Liver (tissue), 9 donors: ENCODE data around the gene XAB2. TPM values are rescaled to one million over a fixed set of nuclear protein-coding genes. Genes with fewer than 3 reads are reported as not detected.

Experiments
- DNase-seq: peaks from one replicate; pipeline ENCODE4 v3.0.0-alpha.2; 2017; ENCODE audit warnings: low spot score
- H3K27ac ChIP-seq, 2 donors: one replicate each; pipeline ENCODE4 v1.7.0; 2013; ENCODE audit warnings: inconsistent platforms in 2 of 2, low read length in 2 of 2, control low read depth in 1 of 2, low read depth in 1 of 2, mild to moderate bottlenecking in 1 of 2
- H3K27me3 ChIP-seq, 4 donors: one replicate each; pipeline versions ENCODE4 v1.6.1 to v1.7.0; 2013; ENCODE audit warnings: low read length in 3 of 4, inconsistent platforms in 1 of 4, mild to moderate bottlenecking in 1 of 4, moderate library complexity in 1 of 4; ENCODE audit not compliant: control insufficient read depth in 4 of 4, insufficient read depth in 4 of 4
- H3K36me3 ChIP-seq, 4 donors: one replicate each; pipeline versions ENCODE4 v1.6.1 to v1.7.0; 2013; ENCODE audit warnings: low read length in 3 of 4, mild to moderate bottlenecking in 3 of 4, low read depth in 1 of 4, moderate library complexity in 1 of 4; ENCODE audit not compliant: control insufficient read depth in 4 of 4, insufficient read depth in 3 of 4
- H3K4me1 ChIP-seq, 4 donors: one replicate each; pipeline versions ENCODE4 v1.6.1 to v1.7.0; 2013; ENCODE audit warnings: low read length in 3 of 4, mild to moderate bottlenecking in 3 of 4, moderate library complexity in 1 of 4; ENCODE audit not compliant: control insufficient read depth in 4 of 4, insufficient read depth in 4 of 4
- H3K4me3 ChIP-seq, 3 donors: one replicate each; pipeline versions ENCODE4 v1.6.1 to v1.7.0; 2013; ENCODE audit warnings: low read length in 3 of 3, control low read depth in 1 of 3, low read depth in 1 of 3, mild to moderate bottlenecking in 1 of 3
- H3K9ac ChIP-seq, 2 donors: one replicate each; pipeline ENCODE4 v1.7.0; 2013; ENCODE audit warnings: low read length in 2 of 2, mild to moderate bottlenecking in 2 of 2, moderate library complexity in 2 of 2, control low read depth in 1 of 2, low read depth in 1 of 2
- H3K9me3 ChIP-seq, 4 donors: one replicate each; pipeline versions ENCODE4 v1.6.1 to v1.7.0; 2013; ENCODE audit warnings: low read length in 3 of 4; ENCODE audit not compliant: control insufficient read depth in 4 of 4
- ATF3 ChIP-seq: IDR thresholded peaks from 2 replicates; pipeline ENCODE4 v1.6.1; 2016; ENCODE audit warnings: antibody characterized with exemption
- CTCF ChIP-seq: fragments of 150-350 bp; IDR thresholded peaks from 2 replicates; pipeline ENCODE4 v1.5.1; 2017; ENCODE audit warnings: improper control_type of control experiment, low read depth, low read length; ENCODE audit not compliant: missing input control
- EGR1 ChIP-seq, 2 donors: IDR thresholded peaks; 2 replicates each; pipeline ENCODE4 v1.6.1; 2016 to 2018; ENCODE audit warnings: antibody characterized with exemption in 2 of 2, low read depth in 2 of 2
- FOXA1 ChIP-seq: IDR thresholded peaks from 2 replicates; pipeline ENCODE4 v1.6.1; 2016; ENCODE audit warnings: antibody characterized with exemption
- FOXA2 ChIP-seq: IDR thresholded peaks from 2 replicates; pipeline ENCODE4 v1.6.1; 2016; ENCODE audit warnings: antibody characterized with exemption
- GABPA ChIP-seq, 2 donors: IDR thresholded peaks in 1 of 2; conservative IDR thresholded peaks in 1 of 2; 2 replicates each; pipeline ENCODE4 v1.6.1; 2016; ENCODE audit warnings: antibody characterized with exemption in 2 of 2, mild to moderate bottlenecking in 1 of 2, moderate library complexity in 1 of 2
- HNF4A ChIP-seq, 2 donors: conservative IDR thresholded peaks; 2 replicates each; pipeline ENCODE4 v1.6.1; 2016; ENCODE audit warnings: antibody characterized with exemption in 2 of 2, mild to moderate bottlenecking in 2 of 2
- JUND ChIP-seq, 2 donors: IDR thresholded peaks; 2 replicates each; pipeline ENCODE4 v1.6.1; 2016; ENCODE audit warnings: antibody characterized with exemption in 2 of 2
- MAX ChIP-seq: IDR thresholded peaks from 2 replicates; pipeline ENCODE4 v1.6.1; 2016; ENCODE audit warnings: antibody characterized with exemption
- NR2F2 ChIP-seq: IDR thresholded peaks from 2 replicates; pipeline ENCODE4 v1.6.1; 2016; ENCODE audit warnings: antibody characterized with exemption
- RAD21 ChIP-seq, 2 donors: IDR thresholded peaks; 2 replicates each; pipeline ENCODE4 v1.6.1; 2016; ENCODE audit warnings: antibody characterized with exemption in 2 of 2, mild to moderate bottlenecking in 2 of 2
- REST ChIP-seq: IDR thresholded peaks from 2 replicates; pipeline ENCODE4 v1.6.1; 2016; ENCODE audit warnings: antibody characterized with exemption, mild to moderate bottlenecking
- RXRA ChIP-seq, 2 donors: IDR thresholded peaks; 2 replicates each; pipeline ENCODE4 v1.6.1; 2017 to 2018; ENCODE audit warnings: antibody characterized with exemption in 2 of 2, mild to moderate bottlenecking in 1 of 2
- SP1 ChIP-seq: IDR thresholded peaks from 2 replicates; pipeline ENCODE4 v1.6.1; 2018; ENCODE audit warnings: antibody characterized with exemption, mild to moderate bottlenecking
- TAF1 ChIP-seq: conservative IDR thresholded peaks from 2 replicates; pipeline ENCODE4 v1.6.1; 2016; ENCODE audit warnings: antibody characterized with exemption, mild to moderate bottlenecking
- YY1 ChIP-seq: IDR thresholded peaks from 2 replicates; pipeline ENCODE4 v1.6.1; 2016; ENCODE audit warnings: antibody characterized with exemption, mild to moderate bottlenecking
- ZBTB33 ChIP-seq: IDR thresholded peaks from 2 replicates; pipeline ENCODE4 v1.6.1; 2016; ENCODE audit warnings: antibody characterized with exemption
- WGBS: extraction: QIAGEN DNeasy Blood & Tissue Kit; methylation state at CpG from one replicate; pipeline ENCODE4 v1.1.7; 2013; 5-methylcytosine and 5-hydroxymethylcytosine counted together
- polyA plus RNA-seq, 2 donors: library from polyadenylated mRNA; stranded (reverse) in 1 of 2; unstranded in 1 of 2; fragments of 200-250 nt in 1 of 2; fragments of >200 nt in 1 of 2; fragmentation: Nextera tagmentation in 1 of 2; extraction: Ambion mirVana in 1 of 2; gene quantifications; one replicate each; pipeline versions ENCODE4 v1.2.1 to v1.2.3, GENCODE V29; 2013 to 2015
- total RNA-seq, 2 donors: library from RNA; depleted of rRNA; stranded (reverse); fragments of >200 nt; gene quantifications; one replicate each; pipeline ENCODE4 v1.2.3, GENCODE V29; 2014
- donor health status: healthy.
- donor health status: healthy.
- donor health status: healthy.
- donor health status: healthy.
- donor health status: healthy.

The XAB2 gene
- total and polyA plus RNA-seq, 4 donors = 5.1 to 21.3 (median 15.3) TPM

- Histone ChIP-seq H3K36me3 (peaks cover 0 to 3% (median 0%) of the 10 kb centered on the region in 4 donors), H3K9ac (no peak overlapping the region), H3K27ac (no peak overlapping the region), H3K4me3 (no peak overlapping the region), H3K27me3 (no peaks in the 10 kb centered on the region), H3K9me3 (no peaks in the 10 kb centered on the region), H3K4me1 (peaks cover 0 to 5% (median under 1%) of the 10 kb centered on the region in 4 donors)
- WGBS = 96% methylated on average over 8 of the region's 8 CpGs
- no peak for DNase-seq
- TF ChIP-seq NR2F2 (no peak), ATF3 (no peak), MAX (no peak), RXRA (IDR thresholded peaks at IDR 0.05) (no peak), FOXA1 (no peak), JUND (IDR thresholded peaks at IDR 0.05) (no peak), GABPA (IDR thresholded peaks at IDR 0.05 in 1 of 2, conservative IDR thresholded peaks at IDR 0.05 in 1 of 2) (no peak)
Measured at GRCh38 chr19:7643031-7643415, 13.7 kb upstream of the XAB2 start.

- no peak overlapping the region for H3K27ac ChIP-seq
- H3K4me3 ChIP-seq = no peak overlapping the region
- 94% methylated on average over 27 of the region's 27 CpGs for WGBS
- H3K27me3 ChIP-seq = no peaks in the 10 kb centered on the region
- DNase-seq = no peak
- H3K9ac ChIP-seq = no peak overlapping the region
- no peak for TF ChIP-seq RAD21 (IDR thresholded peaks at IDR 0.05)
- TF ChIP-seq RXRA (IDR thresholded peaks at IDR 0.05) = no peak
- no peak for TF ChIP-seq YY1
- TF ChIP-seq FOXA1 = no peak
- no peak for TF ChIP-seq JUND (IDR thresholded peaks at IDR 0.05)
- no peak for TF ChIP-seq ATF3
- no peak for TF ChIP-seq FOXA2
- TF ChIP-seq GABPA (IDR thresholded peaks at IDR 0.05 in 1 of 2, conservative IDR thresholded peaks at IDR 0.05 in 1 of 2) = no peak
- no peak for TF ChIP-seq MAX
- TF ChIP-seq NR2F2 = no peak
- no peak for TF ChIP-seq CTCF
- TF ChIP-seq ZBTB33 = no peak
- TF ChIP-seq HNF4A (conservative IDR thresholded peaks at IDR 0.05) = no peak
- TF ChIP-seq TAF1 = no peak
- TF ChIP-seq EGR1 (IDR thresholded peaks at IDR 0.05; ENCODE audit: low read depth in 2 of 2) = no peak
- TF ChIP-seq REST = no peak
- no peak for TF ChIP-seq SP1
- H3K36me3 ChIP-seq = peaks cover 0 to 3% (median 0%) of the 10 kb centered on the region in 4 donors
- H3K4me1 ChIP-seq = peaks cover 0 to 10% (median 5%) of the 10 kb centered on the region in 4 donors
- no peaks in the 10 kb centered on the region for H3K9me3 ChIP-seq
Measured at GRCh38 chr19:7642295-7643030, 13.1 kb upstream of the XAB2 start.
